HG03342 (cell line): ENCODE measurements around the gene RGMA.
"Not testable (repeated sequence)": the region's sequence is repeated elsewhere in the genome, so short reads cannot be mapped to it uniquely, and the experiment has no call there.

Source experiments
- ATAC-seq: cut with Tn5 transposase; IDR thresholded peaks from one replicate; pipeline ENCODE4 v1.9.1; 2021; ENCODE audit warnings: mild to moderate bottlenecking, moderate library complexity; ENCODE audit not compliant: unreplicated experiment

RGMA gene

DNA sequence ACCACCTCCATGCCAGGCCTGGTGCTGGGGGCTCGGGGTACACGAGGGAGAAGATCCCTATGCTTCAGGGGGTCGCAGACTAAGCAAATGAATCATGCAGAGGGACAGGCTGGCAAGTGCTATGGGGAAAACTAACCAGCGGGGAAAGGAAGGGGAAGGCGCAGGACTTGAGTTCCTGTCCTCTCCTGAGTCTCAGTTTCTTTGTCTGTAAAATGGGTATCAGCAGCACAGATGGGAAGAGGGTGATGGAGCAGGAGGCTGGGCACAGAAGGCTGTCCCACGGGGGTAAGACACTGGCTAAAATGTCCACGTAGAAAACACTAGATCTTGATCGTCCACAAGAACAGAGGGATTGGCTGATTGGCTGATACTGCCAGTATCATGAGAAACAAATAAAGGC, 39.8 kb downstream of the RGMA start:
- ATAC-seq, result no peak

GRCh38 chr15:93048759-93049161, 40.3 kb downstream of the RGMA start:
- ATAC-seq, result no peak

DNA sequence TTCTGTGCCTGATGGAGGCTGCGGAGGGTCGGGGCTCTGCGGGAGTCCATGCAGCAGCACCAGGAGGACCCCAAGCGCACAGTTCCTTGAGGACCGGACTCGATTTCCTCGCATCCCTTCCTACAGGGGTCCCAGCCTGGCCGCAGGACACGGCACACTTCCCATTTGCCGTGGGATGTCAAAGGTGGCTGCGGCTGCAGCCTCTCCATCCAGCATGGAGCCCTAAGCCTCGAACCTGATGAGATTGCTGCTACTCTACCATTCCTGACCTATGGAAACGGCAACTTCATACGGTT, 40.6 kb downstream of the RGMA start:
- no peak for ATAC-seq

GRCh38 chr15:93047621-93048425, 41.2 kb downstream of the RGMA start:
- no peak for ATAC-seq

- ATAC-seq, result no peak
Observed at GRCh38 chr15:93046721-93047120, 42.3 kb downstream of the RGMA start.

GRCh38 chr15:93046120-93046519, 42.9 kb downstream of the RGMA start:
- ATAC-seq, result no peak

DNA sequence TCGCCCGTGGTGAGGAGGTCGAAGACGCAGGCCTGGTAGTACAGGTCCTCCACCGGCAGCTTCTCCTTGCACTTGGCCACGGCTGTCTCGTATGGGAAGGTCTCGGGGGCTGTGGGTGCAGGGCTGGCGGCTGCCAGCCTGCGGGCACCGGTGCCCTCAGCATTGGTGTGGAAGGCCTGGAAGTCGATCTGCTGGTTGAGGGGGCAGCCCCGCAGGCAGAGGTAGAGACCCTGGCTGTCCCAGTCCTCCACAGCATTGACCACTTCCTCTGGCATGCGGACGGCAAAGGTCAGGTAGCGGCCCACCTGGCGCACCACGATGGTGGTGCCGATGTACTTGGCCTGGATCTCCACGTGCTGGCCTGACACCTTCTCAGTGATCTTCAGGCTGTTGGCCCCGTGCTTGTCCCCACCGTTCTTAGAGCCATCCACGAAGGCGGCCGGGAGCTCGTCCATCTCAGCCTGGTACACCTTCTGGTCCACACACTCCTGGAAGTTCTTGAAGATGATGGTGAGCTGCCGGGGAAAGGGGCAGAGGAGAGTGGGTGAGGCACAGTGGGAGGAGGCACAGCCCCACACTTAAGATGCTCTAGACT, 43.7 kb downstream of the RGMA start:
- ATAC-seq, result no peak

GRCh38 chr15:93044301-93045190, 44.5 kb downstream of the RGMA start:
- ATAC-seq, result no peak

- no peak for ATAC-seq
Observed at GRCh38 chr15:93043621-93044300, 45.2 kb downstream of the RGMA start.

DNA sequence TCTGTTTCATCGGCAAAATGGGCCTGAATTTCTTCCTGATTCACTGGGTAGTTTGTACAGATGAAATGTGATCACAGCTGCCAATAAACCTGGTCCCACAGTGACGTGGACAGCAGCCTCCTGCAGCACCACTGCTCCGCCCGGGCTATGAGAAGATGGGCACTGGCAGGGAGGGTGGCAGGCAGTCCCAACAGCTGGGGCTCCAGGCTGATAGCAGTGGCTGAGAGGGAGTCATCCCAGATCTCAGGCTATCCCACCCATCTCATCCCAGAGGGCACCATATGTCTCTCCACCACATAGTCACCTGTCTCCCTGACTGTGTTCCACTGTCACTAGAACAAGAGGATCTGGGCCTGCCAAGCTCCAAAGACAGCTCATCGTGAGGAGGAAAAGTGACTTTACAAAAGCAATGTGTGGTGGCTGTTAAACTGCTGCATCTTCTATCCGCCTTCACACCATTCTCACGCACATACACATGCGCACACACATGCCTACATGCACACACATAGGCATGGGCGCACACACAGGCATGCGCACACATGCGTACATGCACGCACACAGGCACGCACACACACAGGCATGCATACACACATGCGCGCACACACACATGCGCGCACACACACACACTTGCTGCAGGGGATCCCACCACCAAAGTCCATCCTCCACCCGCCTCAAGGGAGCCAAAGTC, 46.2 kb downstream of the RGMA start:
- no peak for ATAC-seq

- ATAC-seq, result no peak
Observed at GRCh38 chr15:93042211-93042610, 46.8 kb downstream of the RGMA start.

GRCh38 chr15:93041159-93041547, 47.9 kb downstream of the RGMA start:
- ATAC-seq, result no peak

- ATAC-seq, result no peak
Observed at GRCh38 chr15:93040288-93041158, 48.5 kb downstream of the RGMA start.

- not testable (repeated sequence) for ATAC-seq
Observed at GRCh38 chr15:93039562-93040287, 49.3 kb downstream of the RGMA start.

DNA sequence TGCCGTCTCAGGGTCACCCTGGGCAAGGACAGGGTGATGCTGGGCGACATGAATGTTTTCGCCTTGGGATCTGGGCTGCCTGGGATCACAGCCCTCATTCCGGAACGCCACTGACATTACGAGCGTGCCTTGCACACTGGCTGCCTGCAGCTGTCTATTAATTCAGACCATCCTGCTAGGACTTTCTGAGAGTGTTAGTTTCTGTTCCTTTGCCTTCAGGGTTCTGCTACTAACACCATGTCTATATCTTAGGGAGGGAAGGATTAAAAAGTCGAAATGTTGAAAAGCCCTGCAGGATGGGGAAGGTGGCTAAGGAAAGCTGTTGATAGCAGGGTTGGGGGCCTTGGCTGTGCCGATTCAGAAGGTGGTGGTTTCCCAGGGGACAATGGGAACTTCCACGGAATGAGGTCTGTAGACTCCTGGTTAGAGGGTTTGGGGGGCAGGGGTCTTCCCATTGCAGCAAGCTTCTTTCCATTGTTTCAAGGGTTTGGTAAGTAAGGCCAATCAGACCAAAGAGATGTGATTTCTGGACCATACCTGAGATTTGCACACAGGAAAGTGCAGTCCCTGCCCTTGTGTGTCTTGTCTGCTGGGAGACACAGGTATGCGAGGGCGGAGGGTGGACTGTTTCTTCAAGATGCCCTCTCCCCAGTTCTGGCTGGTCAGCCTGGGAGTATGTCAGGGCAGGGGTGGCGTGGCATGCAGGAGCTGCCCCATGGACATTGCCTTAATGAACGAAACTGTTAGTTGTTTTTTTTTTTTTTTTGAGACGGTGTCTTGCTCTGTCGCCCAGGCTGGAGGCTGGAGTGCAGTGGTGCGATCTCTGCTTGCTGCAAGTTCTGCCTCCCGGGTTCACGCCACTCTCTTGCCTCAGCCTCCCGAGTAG, 50.9 kb downstream of the RGMA start:
- no peak for ATAC-seq

GRCh38 chr15:93036951-93037819, 51.8 kb downstream of the RGMA start:
- ATAC-seq, result no peak
